C4-2B (cell line): Measurements from ENCODE around the gene HMGXB4.

Experiments used
- ZFX ChIP-seq: fragments of 450-650 bp; IDR thresholded peaks from 2 replicates; pipeline ENCODE4 v1.6.1; 2017
- TF ChIP-seq, protein P1 (sequence below): fragments of 450-650 bp; conservative IDR thresholded peaks from 2 replicates; pipeline ENCODE4 v1.5.1; 2017; ENCODE audit warnings: mild to moderate bottlenecking

DNA sequence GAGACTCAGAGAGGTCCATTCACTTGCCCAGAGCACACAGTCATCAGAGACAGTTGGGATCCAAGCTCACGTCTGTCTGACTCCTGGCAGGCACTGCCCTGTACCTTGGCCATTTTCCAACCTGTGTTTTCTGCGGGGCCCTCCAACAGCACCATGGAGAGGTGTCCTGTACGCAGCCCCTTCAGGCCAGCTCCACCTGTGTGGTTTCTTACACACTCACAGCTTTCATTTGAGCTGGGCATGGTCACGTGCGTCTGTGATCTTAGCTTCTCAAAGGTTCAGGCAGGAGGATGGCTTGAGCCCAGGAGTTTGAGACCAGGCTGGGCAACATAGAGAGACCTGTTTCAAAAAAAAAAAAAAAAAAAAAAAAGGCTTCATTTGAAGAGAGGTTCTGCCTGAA lies 66.8 kb downstream of the HMGXB4 start:
- TF ChIP-seq, protein P1, sequence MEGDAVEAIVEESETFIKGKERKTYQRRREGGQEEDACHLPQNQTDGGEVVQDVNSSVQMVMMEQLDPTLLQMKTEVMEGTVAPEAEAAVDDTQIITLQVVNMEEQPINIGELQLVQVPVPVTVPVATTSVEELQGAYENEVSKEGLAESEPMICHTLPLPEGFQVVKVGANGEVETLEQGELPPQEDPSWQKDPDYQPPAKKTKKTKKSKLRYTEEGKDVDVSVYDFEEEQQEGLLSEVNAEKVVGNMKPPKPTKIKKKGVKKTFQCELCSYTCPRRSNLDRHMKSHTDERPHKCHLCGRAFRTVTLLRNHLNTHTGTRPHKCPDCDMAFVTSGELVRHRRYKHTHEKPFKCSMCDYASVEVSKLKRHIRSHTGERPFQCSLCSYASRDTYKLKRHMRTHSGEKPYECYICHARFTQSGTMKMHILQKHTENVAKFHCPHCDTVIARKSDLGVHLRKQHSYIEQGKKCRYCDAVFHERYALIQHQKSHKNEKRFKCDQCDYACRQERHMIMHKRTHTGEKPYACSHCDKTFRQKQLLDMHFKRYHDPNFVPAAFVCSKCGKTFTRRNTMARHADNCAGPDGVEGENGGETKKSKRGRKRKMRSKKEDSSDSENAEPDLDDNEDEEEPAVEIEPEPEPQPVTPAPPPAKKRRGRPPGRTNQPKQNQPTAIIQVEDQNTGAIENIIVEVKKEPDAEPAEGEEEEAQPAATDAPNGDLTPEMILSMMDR, result no peak
- TF ChIP-seq ZFX, result no peak
